Measurements from ENCODE around the gene VPS52.

Gene VPS52

GRCh38 chr6:33295621-33296369, 24.1 kb upstream of the VPS52 start:
- TF ChIP-seq ZBTB7A (IDR thresholded peaks at IDR 0.05; ENCODE audit: low read depth), result no peak
- no peak for TF ChIP-seq REST (IDR thresholded peaks at IDR 0.05; ENCODE audit: low read depth)
- no peak for TF ChIP-seq CREB1 (IDR thresholded peaks at IDR 0.05; ENCODE audit: low read depth)
- no peak for TF ChIP-seq FOXM1 (IDR thresholded peaks at IDR 0.05; ENCODE audit: borderline replicate concordance, low read depth)
- TF ChIP-seq RAD21 (IDR thresholded peaks at IDR 0.05; ENCODE audit: low read depth), result no peak
- TF ChIP-seq TEAD4 (IDR thresholded peaks at IDR 0.05), result no peak

- no peak for TF ChIP-seq CREB1 (IDR thresholded peaks at IDR 0.05; ENCODE audit: low read depth)
- TF ChIP-seq USF1 (IDR thresholded peaks at IDR 0.05), result no peak
- TF ChIP-seq EP300 (IDR thresholded peaks at IDR 0.05; ENCODE audit: borderline replicate concordance), result no peak
- TF ChIP-seq TCF12 (IDR thresholded peaks at IDR 0.05; ENCODE audit: low read depth), result no peak
- TF ChIP-seq MAX (IDR thresholded peaks at IDR 0.05), result no peak
- TF ChIP-seq YY1 (IDR thresholded peaks at IDR 0.05; ENCODE audit: low read depth), result no peak
- no peak for TF ChIP-seq RAD21 (IDR thresholded peaks at IDR 0.05; ENCODE audit: low read depth)
- no peak for TF ChIP-seq ZBTB7A (IDR thresholded peaks at IDR 0.05; ENCODE audit: low read depth)
These were observed 22.6 kb upstream of the VPS52 start for GRCh38 chr6:33294086-33294823.

- TF ChIP-seq YY1 (IDR thresholded peaks at IDR 0.05; ENCODE audit: low read depth), result no peak
- no peak for TF ChIP-seq CREB1 (IDR thresholded peaks at IDR 0.05; ENCODE audit: low read depth)
- no peak for TF ChIP-seq USF1 (IDR thresholded peaks at IDR 0.05)
- TF ChIP-seq EGR1 (IDR thresholded peaks at IDR 0.05), result no peak
- no peak for TF ChIP-seq TCF12 (IDR thresholded peaks at IDR 0.05; ENCODE audit: low read depth)
- TF ChIP-seq RAD21 (IDR thresholded peaks at IDR 0.05; ENCODE audit: low read depth), result no peak
These were observed 21.5 kb upstream of the VPS52 start for GRCh38 chr6:33292996-33293682.

GRCh38 chr6:33290459-33290858, 18.8 kb upstream of the VPS52 start:
- TF ChIP-seq EP300 (IDR thresholded peaks at IDR 0.05; ENCODE audit: borderline replicate concordance) (no peak), CEBPB (IDR thresholded peaks at IDR 0.05) (no peak), TAF1 (IDR thresholded peaks at IDR 0.05; ENCODE audit: low read depth) (no peak), TEAD4 (IDR thresholded peaks at IDR 0.05) (no peak), TCF12 (IDR thresholded peaks at IDR 0.05; ENCODE audit: low read depth) (no peak), YY1 (IDR thresholded peaks at IDR 0.05; ENCODE audit: low read depth) (no peak), CREB1 (IDR thresholded peaks at IDR 0.05; ENCODE audit: low read depth) (no peak), MAX (IDR thresholded peaks at IDR 0.05) (no peak)

- TF ChIP-seq CREB1 (IDR thresholded peaks at IDR 0.05; ENCODE audit: low read depth) (no peak), EP300 (IDR thresholded peaks at IDR 0.05; ENCODE audit: borderline replicate concordance) (no peak), EGR1 (IDR thresholded peaks at IDR 0.05) (no peak), REST (IDR thresholded peaks at IDR 0.05; ENCODE audit: low read depth) (no peak), ZBTB7A (IDR thresholded peaks at IDR 0.05; ENCODE audit: low read depth) (no peak), FOXM1 (IDR thresholded peaks at IDR 0.05; ENCODE audit: borderline replicate concordance, low read depth) (no peak)
These were observed 18.2 kb upstream of the VPS52 start for GRCh38 chr6:33289784-33290315.

All from Ishikawa (cell line).